Erythroblast (primary cell): ENCODE data around the gene FRAS1.

Experiments used
- GATA1 ChIP-seq: IDR thresholded peaks from 2 replicates; pipeline ENCODE4 v1.6.1; 2011; ENCODE audit warnings: low read depth, mild to moderate bottlenecking, control low read depth, low read length, moderate library complexity
- POLR2A ChIP-seq: IDR thresholded peaks from 2 replicates; pipeline ENCODE4 v1.6.1; 2011; ENCODE audit warnings: mild to moderate bottlenecking, low read length

GRCh38 chr4:78166622-78167021 lies 109.5 kb downstream of the FRAS1 start:
- TF ChIP-seq POLR2A (no peak), GATA1 (no peak)
